Measurements from ENCODE around the gene COG3.

COG3 gene

GRCh38 chr13:45575830-45576180 is 111.1 kb downstream of the COG3 start:
- Histone ChIP-seq H3K27ac (ENCODE audit: insufficient read depth, low read length, poor library complexity, severe bottlenecking) (no peak overlapping the region), H3K9me3 (ENCODE audit: control insufficient read depth, low read length) (no peaks in the 10 kb centered on the region), H3K4me1 (ENCODE audit: control insufficient read depth, insufficient read depth, low read length, poor library complexity, severe bottlenecking) (no peaks in the 10 kb centered on the region), H3K27me3 (replicated peaks; ENCODE audit: control insufficient read depth, insufficient read depth, low read length, poor library complexity, severe bottlenecking) (peaks cover 6% of the 10 kb centered on the region), H3K4me3 (ENCODE audit: insufficient read depth, low read depth, low read length, poor library complexity, severe bottlenecking) (no peak overlapping the region), H3K36me3 (ENCODE audit: control insufficient read depth, insufficient read depth, low read length) (no peaks in the 10 kb centered on the region)
- no peak for DNase-seq

- Histone ChIP-seq H3K27ac (ENCODE audit: insufficient read depth, low read length, poor library complexity, severe bottlenecking) (no peak overlapping the region), H3K4me1 (ENCODE audit: control insufficient read depth, insufficient read depth, low read length, poor library complexity, severe bottlenecking) (no peaks in the 10 kb centered on the region), H3K27me3 (replicated peaks; ENCODE audit: control insufficient read depth, insufficient read depth, low read length, poor library complexity, severe bottlenecking) (peaks cover 6% of the 10 kb centered on the region), H3K4me3 (ENCODE audit: insufficient read depth, low read depth, low read length, poor library complexity, severe bottlenecking) (no peak overlapping the region), H3K36me3 (ENCODE audit: control insufficient read depth, insufficient read depth, low read length) (no peaks in the 10 kb centered on the region), H3K9me3 (ENCODE audit: control insufficient read depth, low read length) (no peaks in the 10 kb centered on the region)
- DNase-seq: no peak
These were observed 111.7 kb downstream of the COG3 start for GRCh38 chr13:45576466-45576865.

GRCh38 chr13:45582408-45583076 is 117.8 kb downstream of the COG3 start:
- DNase-seq: no peak
- Histone ChIP-seq H3K27me3 (replicated peaks; ENCODE audit: control insufficient read depth, insufficient read depth, low read length, poor library complexity, severe bottlenecking) (no peaks in the 10 kb centered on the region), H3K27ac (ENCODE audit: insufficient read depth, low read length, poor library complexity, severe bottlenecking) (no peak overlapping the region), H3K4me1 (ENCODE audit: control insufficient read depth, insufficient read depth, low read length, poor library complexity, severe bottlenecking) (no peaks in the 10 kb centered on the region), H3K4me3 (ENCODE audit: insufficient read depth, low read depth, low read length, poor library complexity, severe bottlenecking) (no peak overlapping the region), H3K9me3 (ENCODE audit: control insufficient read depth, low read length) (no peaks in the 10 kb centered on the region), H3K36me3 (ENCODE audit: control insufficient read depth, insufficient read depth, low read length) (no peaks in the 10 kb centered on the region)

- Histone ChIP-seq H3K27me3 (replicated peaks; ENCODE audit: control insufficient read depth, insufficient read depth, low read length, poor library complexity, severe bottlenecking) (no peaks in the 10 kb centered on the region), H3K36me3 (ENCODE audit: control insufficient read depth, insufficient read depth, low read length) (no peaks in the 10 kb centered on the region), H3K27ac (ENCODE audit: insufficient read depth, low read length, poor library complexity, severe bottlenecking) (no peak overlapping the region), H3K4me3 (ENCODE audit: insufficient read depth, low read depth, low read length, poor library complexity, severe bottlenecking) (no peak overlapping the region), H3K9me3 (ENCODE audit: control insufficient read depth, low read length) (no peaks in the 10 kb centered on the region), H3K4me1 (ENCODE audit: control insufficient read depth, insufficient read depth, low read length, poor library complexity, severe bottlenecking) (no peaks in the 10 kb centered on the region)
- no peak for DNase-seq
These were observed 120.1 kb downstream of the COG3 start for GRCh38 chr13:45584816-45585215.
